GM18505 (cell line): ENCODE measurements around the gene CCR9.

Experiments used
- ATAC-seq: cut with Tn5 transposase; IDR thresholded peaks from one replicate; pipeline ENCODE4 v1.9.1; 2021; ENCODE audit not compliant: unreplicated experiment
- POLR2A ChIP-seq: IDR thresholded peaks from 4 replicates; pipeline ENCODE4 v1.6.1; 2011; ENCODE audit warnings: borderline replicate concordance; ENCODE audit not compliant: insufficient read depth, insufficient read length; ENCODE audit errors: extremely low read depth

The CCR9 gene

GRCh38 chr3:45943207-45943846 lies 57.0 kb downstream of the CCR9 start, which contains the start of gene CXCR6:
CXCR6 (plus strand) TSS chr3:45943464; CDS start chr3:45946482, 3,018 bp downstream.
- TF ChIP-seq POLR2A: no peak
- ATAC-seq: no peak

GRCh38 chr3:45944830-45945620 lies 58.7 kb downstream of the CCR9 start:
- ATAC-seq: no peak
- TF ChIP-seq POLR2A: no peak

DNA sequence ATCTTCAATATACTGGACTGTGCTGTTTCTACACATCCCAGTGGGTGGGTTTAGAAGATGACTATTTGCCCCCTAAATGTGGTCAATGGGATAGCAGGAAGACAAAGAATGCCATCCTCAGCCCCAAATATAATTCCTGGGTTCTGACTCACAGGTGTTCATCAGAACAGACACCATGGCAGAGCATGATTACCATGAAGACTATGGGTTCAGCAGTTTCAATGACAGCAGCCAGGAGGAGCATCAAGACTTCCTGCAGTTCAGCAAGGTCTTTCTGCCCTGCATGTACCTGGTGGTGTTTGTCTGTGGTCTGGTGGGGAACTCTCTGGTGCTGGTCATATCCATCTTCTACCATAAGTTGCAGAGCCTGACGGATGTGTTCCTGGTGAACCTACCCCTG lies 60.0 kb downstream of the CCR9 start:
- no peak for ATAC-seq
- TF ChIP-seq POLR2A: no peak

GRCh38 chr3:45946875-45947274 lies 60.5 kb downstream of the CCR9 start:
- no peak for ATAC-seq
- TF ChIP-seq POLR2A: no peak

DNA sequence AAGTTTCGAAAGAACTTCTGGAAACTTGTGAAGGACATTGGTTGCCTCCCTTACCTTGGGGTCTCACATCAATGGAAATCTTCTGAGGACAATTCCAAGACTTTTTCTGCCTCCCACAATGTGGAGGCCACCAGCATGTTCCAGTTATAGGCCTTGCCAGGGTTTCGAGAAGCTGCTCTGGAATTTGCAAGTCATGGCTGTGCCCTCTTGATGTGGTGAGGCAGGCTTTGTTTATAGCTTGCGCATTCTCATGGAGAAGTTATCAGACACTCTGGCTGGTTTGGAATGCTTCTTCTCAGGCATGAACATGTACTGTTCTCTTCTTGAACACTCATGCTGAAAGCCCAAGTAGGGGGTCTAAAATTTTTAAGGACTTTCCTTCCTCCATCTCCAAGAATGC lies 61.0 kb downstream of the CCR9 start:
- no peak for ATAC-seq
- TF ChIP-seq POLR2A: no peak

DNA sequence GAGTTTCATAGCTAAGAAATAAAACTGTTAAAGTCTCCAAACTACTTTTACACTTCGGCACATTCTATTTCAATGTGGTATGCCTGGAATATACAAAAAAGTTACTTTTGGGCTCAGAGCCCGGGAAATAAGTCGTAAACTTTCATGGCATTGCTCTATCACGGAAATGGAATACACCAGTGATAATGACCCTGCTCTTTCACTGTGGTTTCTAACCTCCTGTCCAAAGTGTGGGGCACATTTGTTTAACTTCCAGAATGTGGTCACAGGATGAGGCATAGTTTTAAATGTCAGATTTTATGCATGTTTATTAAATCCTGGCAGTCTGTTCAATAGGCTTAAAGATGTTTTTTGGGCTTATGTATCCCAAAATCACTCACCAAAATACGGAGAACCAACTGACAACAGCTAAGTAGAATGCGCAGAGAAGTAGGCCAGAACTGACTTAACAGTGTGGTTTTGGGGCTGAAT lies 62.0 kb downstream of the CCR9 start:
- no peak for TF ChIP-seq POLR2A
- ATAC-seq: no peak

GRCh38 chr3:45948881-45949280 lies 62.5 kb downstream of the CCR9 start:
- no peak for TF ChIP-seq POLR2A
- ATAC-seq: no peak

DNA sequence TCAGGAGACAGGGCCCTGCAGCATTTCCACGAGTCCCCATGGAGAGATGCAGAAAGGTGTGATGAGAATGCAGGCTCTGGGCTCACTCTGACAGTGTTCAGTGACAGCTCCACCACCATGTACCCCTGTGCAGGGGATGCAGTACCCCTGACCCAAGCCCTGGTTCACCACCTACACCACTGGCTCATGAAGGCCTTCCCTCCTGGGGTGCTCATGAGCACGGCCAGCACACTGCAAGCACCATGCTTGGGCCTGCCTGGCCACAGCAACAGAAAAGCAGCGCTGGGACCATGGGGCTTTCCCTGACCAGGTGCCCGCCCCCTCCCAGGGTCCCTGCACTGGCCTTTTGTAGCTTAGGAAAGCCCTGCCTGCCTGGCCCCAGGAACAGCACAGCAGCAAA lies 63.1 kb downstream of the CCR9 start:
- ATAC-seq: no peak
- no peak for TF ChIP-seq POLR2A

- no peak for ATAC-seq
- no peak for TF ChIP-seq POLR2A
These were observed 63.8 kb downstream of the CCR9 start for GRCh38 chr3:45950131-45950530.

GRCh38 chr3:45950686-45951600 lies 64.6 kb downstream of the CCR9 start:
- no peak for TF ChIP-seq POLR2A
- ATAC-seq: no peak

GRCh38 chr3:45951946-45952345 lies 65.6 kb downstream of the CCR9 start:
- no peak for ATAC-seq
- no peak for TF ChIP-seq POLR2A

DNA sequence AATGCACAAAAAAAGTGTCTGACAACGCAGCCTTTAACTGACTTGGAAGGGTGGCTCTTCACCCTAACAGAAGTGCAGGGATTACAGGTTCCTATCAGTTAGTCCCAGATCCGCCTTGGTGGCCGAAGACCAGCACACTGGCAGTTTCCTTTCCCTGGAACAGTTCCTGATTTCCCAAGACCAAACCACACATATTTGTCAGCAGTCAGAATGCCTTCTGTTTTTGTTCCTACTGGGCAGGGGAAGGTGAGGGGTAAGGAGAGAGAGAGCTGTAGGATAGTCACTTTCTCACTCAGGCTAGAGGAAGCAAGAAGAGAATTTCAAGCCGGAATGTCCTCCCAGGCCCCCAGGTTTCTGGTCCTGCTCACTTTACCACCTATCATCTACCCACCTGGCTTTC lies 66.1 kb downstream of the CCR9 start:
- TF ChIP-seq POLR2A: no peak
- ATAC-seq: no peak
